C4-2B (cell line): ENCODE measurements around the gene ERO1B.

ENCODE experiments used
- CTCF ChIP-seq: fragments of 450-650 bp; conservative IDR thresholded peaks from 2 replicates; pipeline ENCODE4 v1.5.1; 2017; ENCODE audit warnings: mild to moderate bottlenecking
- ZFX ChIP-seq: fragments of 450-650 bp; IDR thresholded peaks from 2 replicates; pipeline ENCODE4 v1.6.1; 2017

- TF ChIP-seq CTCF (no peak), ZFX (no peak)
Observed at GRCh38 chr1:236323819-236324411, 42.2 kb upstream of the ERO1B start.
